Astrocyte (in vitro differentiated cells and primary cell): ENCODE results near the gene SKA1. TPM values are rescaled to one million over a fixed set of nuclear protein-coding genes. Genes with fewer than 3 reads are reported as not detected.
A peak's percentile ranks its signal among the peaks of the same experiment; 100 is the strongest.
"Not testable (repeated sequence)": the region's sequence is repeated elsewhere in the genome, so short reads cannot be mapped to it uniquely, and the experiment has no call there.

Experiments
- DNase-seq: peaks from one replicate; pipeline ENCODE4 v3.0.0-alpha.2; 2010; ENCODE audit warnings: low read depth
- FAIRE-seq: peaks from 2 replicates; lab custom pipeline; 2011; peaks lifted over from hg19 to GRCh38; lab: Jason Lieb, UNC
- H2AFZ ChIP-seq: 2 replicates; pipeline ENCODE4 v1.6.0; 2012; ENCODE audit warnings: low read depth, low read length, inconsistent platforms
- H3K27ac ChIP-seq: 2 replicates; pipeline ENCODE4 v1.5.1; 2011; ENCODE audit warnings: low read depth, low read length, inconsistent platforms
- H3K27me3 ChIP-seq: 2 replicates; pipeline ENCODE4 v1.6.0; 2011; ENCODE audit warnings: low read length, inconsistent platforms; ENCODE audit not compliant: insufficient read depth
- H3K36me3 ChIP-seq: 2 replicates; pipeline ENCODE4 v1.5.1; 2011; ENCODE audit warnings: low read length, inconsistent platforms; ENCODE audit not compliant: insufficient read depth
- H3K4me1 ChIP-seq: 2 replicates; pipeline ENCODE4 v1.5.1; 2011; ENCODE audit warnings: low read length, inconsistent platforms; ENCODE audit not compliant: insufficient read depth
- H3K4me2 ChIP-seq: 2 replicates; pipeline ENCODE4 v1.6.0; 2012; ENCODE audit warnings: low read length, inconsistent platforms
- H3K4me3 ChIP-seq: 2 replicates; pipeline ENCODE4 v1.5.1; 2011; ENCODE audit warnings: low read depth, mild to moderate bottlenecking, low read length, inconsistent platforms; ENCODE audit not compliant: insufficient read depth
- H3K79me2 ChIP-seq: 2 replicates; pipeline ENCODE4 v1.6.0; 2012; ENCODE audit warnings: mild to moderate bottlenecking, low read length, inconsistent platforms; ENCODE audit not compliant: insufficient read depth
- H3K9ac ChIP-seq: 2 replicates; pipeline ENCODE4 v1.6.0; 2012; ENCODE audit warnings: mild to moderate bottlenecking, low read length, inconsistent platforms
- H3K9me3 ChIP-seq: 2 replicates; pipeline ENCODE4 v1.5.1; 2012; ENCODE audit warnings: low read depth, mild to moderate bottlenecking, low read length, inconsistent platforms; ENCODE audit not compliant: insufficient read depth
- H4K20me1 ChIP-seq: 2 replicates; pipeline ENCODE4 v1.6.0; 2012; ENCODE audit warnings: low read length, inconsistent platforms; ENCODE audit not compliant: insufficient read depth
- H3K27ac Mint-ChIP-seq: one replicate; pipeline ENCODE4 v1.8.0; 2021; ENCODE audit warnings: mild to moderate bottlenecking, mixed read lengths; ENCODE audit not compliant: unreplicated experiment
- H3K27me3 Mint-ChIP-seq: one replicate; pipeline ENCODE4 v1.8.0; 2021; ENCODE audit warnings: low read depth, mixed read lengths; ENCODE audit not compliant: unreplicated experiment
- H3K36me3 Mint-ChIP-seq: one replicate; pipeline ENCODE4 v1.8.0; 2021; ENCODE audit warnings: low read depth, mixed read lengths; ENCODE audit not compliant: unreplicated experiment
- H3K4me1 Mint-ChIP-seq: one replicate; pipeline ENCODE4 v1.8.0; 2021; ENCODE audit warnings: low read depth, mixed read lengths; ENCODE audit not compliant: unreplicated experiment
- H3K4me3 Mint-ChIP-seq: one replicate; pipeline ENCODE4 v1.8.0; 2021; ENCODE audit warnings: mild to moderate bottlenecking, moderate library complexity, mixed read lengths; ENCODE audit not compliant: unreplicated experiment
- H3K9me3 Mint-ChIP-seq: one replicate; pipeline ENCODE4 v1.8.0; 2021; ENCODE audit warnings: mild to moderate bottlenecking, mixed read lengths; ENCODE audit not compliant: unreplicated experiment
- CTCF ChIP-seq: IDR thresholded peaks from 2 replicates; pipeline ENCODE4 v1.5.1; 2011; ENCODE audit warnings: low read depth, mild to moderate bottlenecking, inconsistent platforms, low read length, moderate library complexity; ENCODE audit not compliant: insufficient read depth
- EZH2 ChIP-seq: IDR thresholded peaks from 2 replicates; pipeline ENCODE4 v1.6.1; 2012; ENCODE audit warnings: mild to moderate bottlenecking, low read length, inconsistent platforms; ENCODE audit not compliant: insufficient read depth
- total RNA-seq: library from RNA; stranded (reverse); gene quantifications from 2 replicates; pipeline ENCODE4 v1.2.1, GENCODE V29; 2021

The SKA1 gene
- total RNA-seq, 1 donor from 2014 or later = 2.6 TPM

GRCh38 chr18:50398099-50398498 is 23.3 kb downstream of the SKA1 start:
- TF ChIP-seq CTCF (no peak), EZH2 (no peak)
- peaks cover 5% of the 10 kb centered on the region for H3K27me3 ChIP-seq
- no peak overlapping the region for H3K9ac ChIP-seq
- H4K20me1 ChIP-seq = no peaks in the 10 kb centered on the region
- no peaks in the 10 kb centered on the region for H3K9me3 Mint-ChIP-seq
- no peak overlapping the region for H3K27ac ChIP-seq
- no peaks in the 10 kb centered on the region for H3K4me1 ChIP-seq
- FAIRE-seq (no peak), DNase-seq (no peak)
- no peak overlapping the region for H2AFZ ChIP-seq
- H3K36me3 Mint-ChIP-seq = no peaks in the 10 kb centered on the region
- H3K36me3 ChIP-seq = no peaks in the 10 kb centered on the region
- no peaks in the 10 kb centered on the region for H3K79me2 ChIP-seq
- peaks cover 20% of the 10 kb centered on the region for H3K27me3 Mint-ChIP-seq
- H3K4me2 ChIP-seq = peak overlapping the region; percentile 20
- H3K27ac Mint-ChIP-seq = no peak overlapping the region
- H3K9me3 ChIP-seq = no peaks in the 10 kb centered on the region
- no peak overlapping the region for H3K4me3 Mint-ChIP-seq
- peaks cover 3% of the 10 kb centered on the region for H3K4me1 Mint-ChIP-seq
- no peak overlapping the region for H3K4me3 ChIP-seq

GRCh38 chr18:50398947-50399346 is 24.1 kb downstream of the SKA1 start:
- Histone ChIP-seq H3K9ac (no peak overlapping the region), H3K4me3 (no peak overlapping the region), H3K9me3 (no peaks in the 10 kb centered on the region), H3K27ac (no peak overlapping the region), H4K20me1 (no peaks in the 10 kb centered on the region), H3K36me3 (no peaks in the 10 kb centered on the region), H3K79me2 (no peaks in the 10 kb centered on the region), H3K4me1 (no peaks in the 10 kb centered on the region), H3K27me3 (peaks cover 6% of the 10 kb centered on the region), H2AFZ (no peak overlapping the region), H3K4me2 (no peak overlapping the region)
- peaks cover 3% of the 10 kb centered on the region for H3K4me1 Mint-ChIP-seq
- FAIRE-seq (no peak), DNase-seq (no peak)
- peaks cover 25% of the 10 kb centered on the region for H3K27me3 Mint-ChIP-seq
- no peaks in the 10 kb centered on the region for H3K36me3 Mint-ChIP-seq
- no peak for TF ChIP-seq CTCF
- TF ChIP-seq EZH2 = no peak
- no peaks in the 10 kb centered on the region for H3K9me3 Mint-ChIP-seq
- H3K4me3 Mint-ChIP-seq = no peak overlapping the region
- no peak overlapping the region for H3K27ac Mint-ChIP-seq

GRCh38 chr18:50399582-50399981 is 24.7 kb downstream of the SKA1 start:
- H4K20me1 ChIP-seq = no peaks in the 10 kb centered on the region
- DNase-seq (no peak), FAIRE-seq (no peak)
- peaks cover 8% of the 10 kb centered on the region for H3K27me3 ChIP-seq
- no peak overlapping the region for H3K27ac ChIP-seq
- H3K4me3 ChIP-seq = no peak overlapping the region
- no peak overlapping the region for H3K9ac ChIP-seq
- TF ChIP-seq CTCF = no peak
- TF ChIP-seq EZH2 = no peak
- H3K36me3 ChIP-seq = no peaks in the 10 kb centered on the region
- Mint-ChIP-seq H3K27me3 (peaks cover 29% of the 10 kb centered on the region), H3K27ac (no peak overlapping the region), H3K36me3 (no peaks in the 10 kb centered on the region), H3K4me1 (peaks cover 3% of the 10 kb centered on the region), H3K9me3 (no peaks in the 10 kb centered on the region), H3K4me3 (no peak overlapping the region)
- no peaks in the 10 kb centered on the region for H3K79me2 ChIP-seq
- H3K4me1 ChIP-seq = no peaks in the 10 kb centered on the region
- H3K4me2 ChIP-seq = no peak overlapping the region
- no peaks in the 10 kb centered on the region for H3K9me3 ChIP-seq
- no peak overlapping the region for H2AFZ ChIP-seq

- H2AFZ ChIP-seq, H3K4me1 Mint-ChIP-seq: not testable (repeated sequence)
These were observed 25.6 kb downstream of the SKA1 start for GRCh38 chr18:50400438-50400837.

More at GRCh38 chr18:50400438-50400837, 25.6 kb downstream of the SKA1 start:
- H3K9me3 ChIP-seq, H3K36me3 ChIP-seq, H3K4me3 ChIP-seq, H3K27me3 ChIP-seq, H3K4me3 Mint-ChIP-seq, H3K4me1 ChIP-seq, FAIRE-seq, H4K20me1 ChIP-seq, H3K27ac Mint-ChIP-seq, H3K4me2 ChIP-seq, H3K36me3 Mint-ChIP-seq, H3K9me3 Mint-ChIP-seq, H3K79me2 ChIP-seq, DNase-seq, H3K27ac ChIP-seq, H3K9ac ChIP-seq: not testable (repeated sequence)
- peaks cover 36% of the 10 kb centered on the region for H3K27me3 Mint-ChIP-seq
